ENCODE data around the gene TSSK2.
"Not testable (repeated sequence)": the region's sequence is repeated elsewhere in the genome, so short reads cannot be mapped to it uniquely, and the experiment has no call there.

Gene TSSK2

DNA sequence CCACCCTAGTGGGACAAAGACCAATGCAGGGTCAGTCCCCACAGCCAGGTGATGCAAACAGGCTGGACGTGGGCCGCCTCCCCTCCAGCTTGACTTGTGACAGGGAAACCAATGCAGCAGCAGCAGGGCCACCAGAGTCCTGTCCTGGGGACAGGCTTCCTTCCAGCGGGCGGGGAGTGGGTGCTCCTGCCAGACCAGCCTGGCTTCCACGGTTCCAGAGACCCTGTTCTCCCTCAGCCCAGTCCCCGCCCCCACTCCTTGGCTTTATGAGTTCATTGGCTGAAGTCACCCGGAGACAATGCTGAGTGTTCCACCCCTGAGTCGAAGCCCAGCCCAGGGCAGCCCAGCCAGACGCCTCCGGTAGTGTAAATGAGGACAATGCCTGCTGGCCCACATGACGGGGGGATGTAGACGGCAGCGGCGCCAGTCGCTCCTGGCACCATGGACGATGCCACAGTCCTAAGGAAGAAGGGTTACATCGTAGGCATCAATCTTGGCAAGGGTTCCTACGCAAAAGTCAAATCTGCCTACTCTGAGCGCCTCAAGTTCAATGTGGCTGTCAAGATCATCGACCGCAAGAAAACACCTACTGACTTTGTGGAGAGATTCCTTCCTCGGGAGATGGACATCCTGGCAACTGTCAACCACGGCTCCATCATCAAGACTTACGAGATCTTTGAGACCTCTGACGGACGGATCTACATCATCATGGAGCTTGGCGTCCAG, at the start of gene TSSK2:
TSSK2 (plus strand) TSS at position 350 of the 726 bp plus-strand sequence; CDS start at position 442, 92 bp downstream.
- DNase-seq (ENCODE audit: low read depth in 1 of 2, low spot score in 1 of 2) = no peak
- no peak for TF ChIP-seq JUND (IDR thresholded peaks at IDR 0.05; ENCODE audit: low read depth)
- in situ Hi-C loops (cut with HindIII; ENCODE audit: low pct_unique_long_range_greater_than_20kb, low sequenced_read_pairs) = no loop called here

DNA sequence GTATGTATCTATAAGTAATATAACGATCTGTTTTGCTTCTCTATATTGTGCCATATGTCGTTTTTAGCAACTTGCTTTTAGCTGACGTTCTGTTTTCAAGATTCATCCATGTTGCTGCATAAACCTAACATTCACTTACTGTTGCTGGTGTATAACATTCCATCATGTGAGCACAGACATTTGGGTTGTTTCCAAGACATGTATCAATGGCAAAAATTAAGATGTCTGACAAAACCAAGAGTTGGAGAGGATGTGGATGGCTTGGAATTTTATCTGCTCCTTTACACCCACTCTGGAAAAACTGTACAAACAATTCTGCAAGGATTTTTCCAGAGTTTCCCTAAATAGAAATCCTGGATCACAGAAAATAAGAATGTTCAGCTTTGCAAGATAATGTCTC, 49.8 kb upstream of the TSSK2 start:
- DNase-seq (ENCODE audit: low read depth in 1 of 2, low spot score in 1 of 2) = no peak
- in situ Hi-C loops (cut with HindIII; ENCODE audit: low pct_unique_long_range_greater_than_20kb, low sequenced_read_pairs) = no loop called here

DNA sequence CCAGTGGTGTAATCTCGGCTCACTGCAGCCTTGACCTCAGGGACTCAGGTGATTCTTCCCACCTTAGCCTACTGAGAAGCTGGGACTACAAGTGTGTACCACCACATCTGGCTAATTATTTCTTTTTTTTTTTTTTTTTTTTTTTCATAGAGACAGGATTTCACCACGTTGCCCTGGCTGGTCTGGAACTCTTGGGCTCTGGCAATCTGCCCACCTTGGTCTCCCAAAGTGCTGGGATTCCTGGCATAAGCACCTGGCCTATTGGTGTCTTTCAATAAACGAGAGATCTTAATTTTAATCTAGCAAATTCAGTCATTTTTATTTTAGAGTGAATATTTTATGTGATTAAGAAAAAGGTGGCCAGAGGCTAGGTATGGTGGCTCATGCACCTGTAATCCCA, 49.0 kb upstream of the TSSK2 start:
- TF ChIP-seq JUND (IDR thresholded peaks at IDR 0.05; ENCODE audit: low read depth) = no peak
- in situ Hi-C loops (cut with HindIII; ENCODE audit: low pct_unique_long_range_greater_than_20kb, low sequenced_read_pairs) = no loop called here
- DNase-seq (ENCODE audit: low read depth in 1 of 2, low spot score in 1 of 2) = no peak

More for the DNA sequence above, 49.8 kb upstream of the TSSK2 start:
- no peak for TF ChIP-seq JUND (IDR thresholded peaks at IDR 0.05; ENCODE audit: low read depth)

DNA sequence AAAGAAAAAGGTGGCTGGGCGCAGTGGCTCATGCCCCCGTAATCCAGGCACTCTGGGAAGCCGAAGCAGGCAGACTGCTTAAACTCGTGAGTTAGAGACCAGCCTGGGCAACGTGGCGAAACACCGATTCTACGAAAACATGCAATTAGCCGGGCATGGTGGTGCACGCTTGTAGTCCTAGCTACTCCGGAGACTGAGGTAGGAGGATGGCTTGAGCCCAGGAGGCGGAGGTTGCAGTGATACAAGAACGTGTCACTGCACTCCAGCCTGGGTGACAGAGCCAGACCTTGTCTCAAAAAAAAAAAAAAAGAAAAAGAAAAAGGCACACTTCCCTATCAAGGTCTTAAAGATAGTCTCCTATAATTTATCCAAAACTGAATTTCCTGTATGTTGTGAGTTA, 48.3 kb upstream of the TSSK2 start:
- no peak for TF ChIP-seq JUND (IDR thresholded peaks at IDR 0.05; ENCODE audit: low read depth)
- in situ Hi-C loops (cut with HindIII; ENCODE audit: low pct_unique_long_range_greater_than_20kb, low sequenced_read_pairs) = no loop called here
- no peak for DNase-seq (ENCODE audit: low read depth in 1 of 2, low spot score in 1 of 2)

DNA sequence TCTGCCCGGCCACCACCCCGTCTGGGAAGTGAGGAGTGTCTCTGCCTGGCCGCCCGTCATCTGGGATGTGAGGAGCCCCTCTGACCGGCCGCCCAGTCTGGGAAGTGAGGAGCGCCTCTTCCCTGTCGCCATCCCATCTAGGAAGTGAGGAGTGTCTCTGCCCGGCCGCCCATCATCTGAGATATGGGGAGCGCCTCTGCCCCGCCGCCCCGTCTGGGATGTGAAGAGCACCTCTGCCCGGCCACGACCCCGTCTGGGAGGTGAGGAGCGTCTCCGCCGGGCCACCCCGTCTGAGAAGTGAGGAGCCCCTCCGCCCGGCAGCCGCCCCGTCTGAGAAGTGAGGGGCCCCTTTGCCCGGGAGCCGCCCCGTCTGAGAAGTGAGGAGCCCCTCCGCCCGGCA, 47.0 kb upstream of the TSSK2 start:
- in situ Hi-C loops (cut with HindIII; ENCODE audit: low pct_unique_long_range_greater_than_20kb, low sequenced_read_pairs); DNase-seq (ENCODE audit: low read depth in 1 of 2, low spot score in 1 of 2): not testable (repeated sequence)

DNA sequence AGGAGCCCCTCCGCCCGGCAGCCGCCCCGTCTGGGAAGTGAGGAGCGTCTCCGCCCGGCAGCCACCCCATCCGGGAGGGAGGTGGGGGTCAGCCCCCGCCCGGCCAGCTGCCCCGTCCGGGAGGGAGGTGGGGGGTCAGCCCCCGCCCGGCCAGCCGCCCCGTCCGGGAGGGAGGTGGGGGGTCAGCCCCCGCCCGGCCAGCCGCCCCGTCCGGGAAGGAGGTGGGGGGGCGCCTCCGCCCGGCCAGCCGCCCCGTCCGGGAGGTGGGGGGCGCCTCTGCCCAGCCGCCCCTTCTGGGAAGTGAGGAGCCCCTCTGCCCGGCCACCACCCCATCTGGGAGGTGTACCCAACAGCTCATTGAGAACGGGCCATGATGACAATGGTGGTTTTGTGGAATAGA, 46.5 kb upstream of the TSSK2 start:
- DNase-seq (ENCODE audit: low read depth in 1 of 2, low spot score in 1 of 2); in situ Hi-C loops (cut with HindIII; ENCODE audit: low pct_unique_long_range_greater_than_20kb, low sequenced_read_pairs): not testable (repeated sequence)

DNA sequence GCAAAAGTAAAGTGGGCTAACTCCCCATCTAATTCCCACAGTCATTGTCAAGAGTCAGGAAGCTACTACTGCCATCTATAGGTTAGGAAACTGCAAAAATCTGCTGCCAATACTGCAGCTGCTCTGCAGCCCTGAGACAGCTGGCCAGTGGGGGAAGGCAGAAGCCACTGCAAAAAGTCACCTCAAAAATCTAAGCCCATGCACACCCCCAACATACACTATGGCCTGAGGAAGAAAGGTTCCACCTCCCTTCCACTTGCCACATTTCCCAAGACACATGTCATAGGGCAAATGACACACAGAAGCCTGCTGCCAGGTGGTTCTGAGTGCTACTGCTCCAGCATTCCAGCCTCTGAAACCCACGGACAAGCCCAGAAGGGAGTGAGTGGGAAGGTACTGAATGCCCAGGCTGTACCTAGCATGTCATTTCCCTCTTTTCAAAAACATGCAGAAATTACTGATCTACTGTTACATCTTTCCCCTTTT, 45.8 kb upstream of the TSSK2 start:
- DNase-seq (ENCODE audit: low read depth in 1 of 2, low spot score in 1 of 2) = peak; percentile 31 to 47
- in situ Hi-C loops (cut with HindIII; ENCODE audit: low pct_unique_long_range_greater_than_20kb, low sequenced_read_pairs) = no loop called here
- TF ChIP-seq JUND (IDR thresholded peaks at IDR 0.05; ENCODE audit: low read depth) = no peak

DNA sequence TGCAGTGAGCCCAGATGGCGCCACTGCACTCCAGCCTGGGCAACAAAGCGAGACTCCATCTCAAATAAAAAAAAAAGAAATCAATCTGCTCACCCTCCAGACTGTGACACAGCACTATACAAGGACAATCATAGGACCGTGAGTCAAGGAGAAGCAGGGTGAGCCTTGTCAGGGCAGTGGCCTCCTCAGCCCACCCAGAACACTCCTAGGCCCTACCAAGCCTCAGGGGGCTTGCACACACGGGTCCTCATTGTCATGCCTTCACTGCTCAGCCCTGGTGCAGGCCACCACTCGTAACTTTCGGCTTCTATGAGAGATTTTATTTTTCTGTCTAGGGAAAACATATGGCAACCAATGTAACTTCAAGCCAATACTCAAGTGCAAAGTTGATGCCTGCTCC, 44.7 kb upstream of the TSSK2 start:
- in situ Hi-C loops (cut with HindIII; ENCODE audit: low pct_unique_long_range_greater_than_20kb, low sequenced_read_pairs) = no loop called here

DNA sequence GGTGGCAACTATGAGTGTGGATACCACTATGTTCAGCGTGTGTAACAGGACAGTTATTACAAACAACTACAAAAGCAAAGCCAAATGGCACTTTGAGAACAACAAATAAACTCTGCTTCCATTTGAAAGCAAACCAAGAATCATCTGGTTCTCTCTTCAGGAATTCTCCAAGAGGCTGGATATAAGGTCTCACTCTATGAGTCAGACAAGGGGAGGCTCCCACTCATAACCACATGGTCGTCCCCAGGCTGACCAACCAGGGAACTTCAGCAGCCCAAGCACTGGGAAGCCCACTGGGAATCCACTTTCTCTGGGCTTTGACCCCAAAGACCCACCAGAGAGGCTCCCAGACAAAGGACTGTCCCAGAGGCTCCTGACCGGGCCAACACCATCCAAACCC, 44.2 kb upstream of the TSSK2 start:
- in situ Hi-C loops (cut with HindIII; ENCODE audit: low pct_unique_long_range_greater_than_20kb, low sequenced_read_pairs) = no loop called here
- TF ChIP-seq JUND (IDR thresholded peaks at IDR 0.05; ENCODE audit: low read depth) = no peak
- DNase-seq (ENCODE audit: low read depth in 1 of 2, low spot score in 1 of 2) = no peak

More for the DNA sequence above, 44.7 kb upstream of the TSSK2 start:
- no peak for DNase-seq (ENCODE audit: low read depth in 1 of 2, low spot score in 1 of 2)
- no peak for TF ChIP-seq JUND (IDR thresholded peaks at IDR 0.05; ENCODE audit: low read depth)

DNA sequence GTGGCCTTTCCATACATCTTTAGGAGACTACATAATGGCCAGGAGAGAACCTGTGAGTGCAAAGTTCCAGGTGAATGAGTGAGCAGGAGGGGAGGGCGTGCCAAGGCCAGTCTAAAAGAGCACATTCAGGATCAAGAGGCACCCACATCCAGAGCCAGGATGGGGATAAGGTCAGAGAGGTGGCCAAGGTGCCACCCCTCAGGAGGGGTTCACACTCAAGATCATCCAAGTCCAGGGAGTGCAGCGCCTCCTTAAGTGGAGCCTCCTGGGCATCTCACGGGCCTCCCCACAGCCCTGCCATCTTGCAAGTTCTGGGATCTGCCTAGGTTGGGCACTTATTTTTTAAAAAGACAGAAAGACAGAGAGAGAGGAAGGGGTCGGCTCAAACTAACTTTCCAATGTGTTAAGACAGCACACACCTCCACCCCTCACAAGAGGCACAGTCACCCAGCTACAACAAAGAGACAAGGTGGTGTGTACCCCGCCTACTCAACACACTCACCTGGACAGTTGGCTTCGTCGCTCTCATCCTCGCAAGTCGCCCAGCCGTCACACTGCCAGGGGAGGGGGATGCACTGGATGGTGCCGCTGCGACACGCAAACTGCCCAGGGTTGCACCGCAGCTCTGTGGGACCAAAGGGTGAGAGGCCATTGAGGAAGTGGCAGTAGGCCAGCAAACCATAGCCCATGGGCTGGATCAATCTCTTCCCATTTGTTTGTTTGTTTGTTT, 42.1 kb upstream of the TSSK2 start:
- in situ Hi-C loops (cut with HindIII; ENCODE audit: low pct_unique_long_range_greater_than_20kb, low sequenced_read_pairs) = no loop called here
- TF ChIP-seq JUND (IDR thresholded peaks at IDR 0.05; ENCODE audit: low read depth) = no peak
- no peak for DNase-seq (ENCODE audit: low read depth in 1 of 2, low spot score in 1 of 2)

DNA sequence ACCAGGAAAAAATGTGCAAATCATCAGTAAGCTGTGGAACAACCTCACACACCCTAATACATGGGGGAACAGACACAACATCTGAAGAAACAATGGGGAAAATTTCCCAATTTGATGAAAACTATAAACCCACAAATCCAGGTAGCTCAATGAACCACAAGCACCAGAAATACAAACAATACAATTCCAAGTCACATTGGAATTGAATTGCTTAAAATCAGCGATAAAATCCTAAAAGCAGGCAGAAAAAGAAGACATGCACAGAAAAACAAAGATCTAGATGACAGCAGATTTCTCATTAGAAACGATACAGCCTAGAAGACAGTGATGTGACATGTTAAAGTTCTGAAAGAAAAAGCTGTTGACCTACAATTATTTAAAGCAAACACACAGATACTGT, 40.9 kb upstream of the TSSK2 start:
- TF ChIP-seq JUND (IDR thresholded peaks at IDR 0.05; ENCODE audit: low read depth) = no peak

DNA sequence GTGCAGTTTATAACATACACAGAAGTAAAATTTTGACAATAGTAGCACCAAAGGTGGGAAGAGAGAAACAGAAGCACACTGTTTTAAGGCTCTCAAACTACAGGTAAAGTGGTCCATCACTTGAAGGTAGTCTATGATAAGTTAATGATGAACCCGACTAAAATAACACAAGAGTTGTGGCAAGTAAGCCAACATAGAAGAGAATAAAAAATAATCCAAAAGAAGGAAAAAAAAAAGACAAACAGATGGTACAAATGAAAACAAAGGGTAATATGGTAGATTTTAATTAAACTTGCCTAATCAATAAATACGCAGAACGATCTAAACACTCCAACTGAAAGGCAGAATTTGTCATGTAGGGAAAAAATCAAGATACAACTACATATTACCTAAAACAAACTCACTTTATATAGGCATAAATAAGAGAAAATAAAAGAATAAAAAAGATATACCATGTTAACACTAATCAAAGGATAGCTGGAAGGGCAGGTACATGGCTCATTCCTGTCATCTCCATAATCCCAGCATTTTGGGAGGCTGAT, 40.5 kb upstream of the TSSK2 start:
- no peak for TF ChIP-seq JUND (IDR thresholded peaks at IDR 0.05; ENCODE audit: low read depth)
- DNase-seq (ENCODE audit: low read depth in 1 of 2, low spot score in 1 of 2) = no peak
- in situ Hi-C loops (cut with HindIII; ENCODE audit: low pct_unique_long_range_greater_than_20kb, low sequenced_read_pairs) = no loop called here

More for the DNA sequence above, 40.9 kb upstream of the TSSK2 start:
- DNase-seq (ENCODE audit: low read depth in 1 of 2, low spot score in 1 of 2) = no peak
- in situ Hi-C loops (cut with HindIII; ENCODE audit: low pct_unique_long_range_greater_than_20kb, low sequenced_read_pairs) = no loop called here

DNA sequence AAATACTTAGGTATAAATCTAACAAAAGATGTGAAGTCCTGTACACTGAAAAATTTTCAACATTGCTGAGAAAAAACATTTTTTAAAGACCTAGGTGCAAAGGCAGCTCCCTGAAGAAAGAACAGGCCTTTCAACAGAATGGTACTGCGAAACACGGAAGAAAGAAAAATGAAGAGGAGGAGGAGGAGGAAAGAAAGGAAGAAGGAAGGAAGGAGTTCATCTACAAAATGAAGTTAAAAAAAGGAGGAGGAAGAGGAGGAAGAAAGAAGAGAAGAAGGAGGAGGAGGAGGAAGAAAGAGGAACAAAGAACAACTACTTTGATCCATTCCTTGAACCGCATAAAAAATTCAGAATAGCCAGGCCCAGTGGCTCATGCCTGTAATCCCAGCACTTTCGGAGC, 38.4 kb upstream of the TSSK2 start:
- in situ Hi-C loops (cut with HindIII; ENCODE audit: low pct_unique_long_range_greater_than_20kb, low sequenced_read_pairs) = no loop called here
- TF ChIP-seq JUND (IDR thresholded peaks at IDR 0.05; ENCODE audit: low read depth) = no peak
- no peak for DNase-seq (ENCODE audit: low read depth in 1 of 2, low spot score in 1 of 2)
